ENCODE data around the gene LRIG2.

- TF ChIP-seq POLR2A (IDR thresholded peaks at IDR 0.05; ENCODE audit: borderline replicate concordance, extremely low read depth, insufficient read depth, insufficient read length): no peak
- TF ChIP-seq CTCF (IDR thresholded peaks at IDR 0.05 in 2 of 3, conservative IDR thresholded peaks at IDR 0.05 in 1 of 3; ENCODE audit: borderline replicate concordance in 1 of 3, insufficient read depth in 1 of 3, low read depth in 2 of 3, low read length in 2 of 3): no peak
- no peak for TF ChIP-seq SRF (IDR thresholded peaks at IDR 0.05; ENCODE audit: low read depth)
- TF ChIP-seq EZH2 (IDR thresholded peaks at IDR 0.05): no peak
- no peak for TF ChIP-seq CEBPB (IDR thresholded peaks at IDR 0.05; ENCODE audit: low read depth)
- TF ChIP-seq REST (IDR thresholded peaks at IDR 0.05; ENCODE audit: low read depth): no peak
- no peak for TF ChIP-seq POLR2AphosphoS5 (IDR thresholded peaks at IDR 0.05; ENCODE audit: low read depth, low read length)
- no peak for TF ChIP-seq SIN3A (IDR thresholded peaks at IDR 0.05; ENCODE audit: low read depth)
- TF ChIP-seq SP1 (IDR thresholded peaks at IDR 0.05; ENCODE audit: low read depth): no peak
- TF ChIP-seq ZFX (IDR thresholded peaks at IDR 0.05): no peak
- no peak for TF ChIP-seq YY1 (IDR thresholded peaks at IDR 0.05; ENCODE audit: extremely low read depth, insufficient replicate concordance, low read depth, low read length)
- no peak for TF ChIP-seq MAX (IDR thresholded peaks at IDR 0.05)
- no peak for TF ChIP-seq FOSL1 (IDR thresholded peaks at IDR 0.05; ENCODE audit: low read depth)
Measured at GRCh38 chr1:113106910-113107309, 33.9 kb downstream of the LRIG2 start.
